Measurements from ENCODE around the gene TCF3. TPM values are rescaled to one million over a fixed set of nuclear protein-coding genes. Genes with fewer than 3 reads are reported as not detected.
"Not testable (repeated sequence)": the region's sequence is repeated elsewhere in the genome, so short reads cannot be mapped to it uniquely, and the experiment has no call there.

The TCF3 gene
- total RNA-seq, 1 experiment from 2014 or later, result 95.8 TPM

GRCh38 chr19:1649706-1650649 is 2.4 kb downstream of the TCF3 start:
- 0 out of 2 replicates have a peak overlapping the region, but pooled peaks have one; percentile 93 for H3K4me3 ChIP-seq
- no peaks in the 10 kb centered on the region for H3K27me3 ChIP-seq
- H3K9me3 ChIP-seq (replicated peaks), result no peaks in the 10 kb centered on the region
- no peak overlapping the region for H3K27ac ChIP-seq
- peaks cover 39% of the 10 kb centered on the region for H3K36me3 ChIP-seq
- H3K4me1 ChIP-seq, result peaks cover under 1% of the 10 kb centered on the region; the same call in 1 of the 2 replicates
- DNase-seq, result no peak

- no peaks in the 10 kb centered on the region for H3K27me3 ChIP-seq
- H3K4me1 ChIP-seq, result no peaks in the 10 kb centered on the region
- H3K4me3 ChIP-seq, result no peak overlapping the region
- H3K36me3 ChIP-seq, result peaks cover 45% of the 10 kb centered on the region
- DNase-seq, result no peak
- H3K9me3 ChIP-seq (replicated peaks), result no peaks in the 10 kb centered on the region
- H3K27ac ChIP-seq, result no peak overlapping the region
Measured at GRCh38 chr19:1648920-1649541, 3.4 kb downstream of the TCF3 start.

- no peak for DNase-seq
- Histone ChIP-seq H3K4me1 (no peaks in the 10 kb centered on the region), H3K36me3 (peaks cover 47% of the 10 kb centered on the region), H3K27me3 (no peaks in the 10 kb centered on the region), H3K9me3 (replicated peaks) (no peaks in the 10 kb centered on the region), H3K4me3 (no peak overlapping the region), H3K27ac (no peak overlapping the region)
Measured at GRCh38 chr19:1648459-1648849, 4.0 kb downstream of the TCF3 start.

GRCh38 chr19:1647501-1648458 is 4.6 kb downstream of the TCF3 start:
- H3K27me3 ChIP-seq, result no peaks in the 10 kb centered on the region
- no peak overlapping the region for H3K27ac ChIP-seq
- H3K9me3 ChIP-seq (replicated peaks), result no peaks in the 10 kb centered on the region
- no peak for DNase-seq
- no peak overlapping the region for H3K4me3 ChIP-seq
- H3K36me3 ChIP-seq, result peaks cover 50% of the 10 kb centered on the region
- no peaks in the 10 kb centered on the region for H3K4me1 ChIP-seq

- no peak overlapping the region for H3K4me3 ChIP-seq
- peaks cover 54% of the 10 kb centered on the region for H3K36me3 ChIP-seq
Measured at GRCh38 chr19:1646659-1647453, 5.6 kb downstream of the TCF3 start.

GRCh38 chr19:1646149-1646548 is 6.3 kb downstream of the TCF3 start:
- DNase-seq, result no peak
- Histone ChIP-seq H3K27ac (no peak overlapping the region), H3K9me3 (replicated peaks) (no peaks in the 10 kb centered on the region), H3K36me3 (peaks cover 54% of the 10 kb centered on the region), H3K27me3 (no peaks in the 10 kb centered on the region), H3K4me3 (no peak overlapping the region), H3K4me1 (no peaks in the 10 kb centered on the region)

More at GRCh38 chr19:1646659-1647453, 5.6 kb downstream of the TCF3 start:
- no peak for DNase-seq
- Histone ChIP-seq H3K27ac (no peak overlapping the region), H3K9me3 (replicated peaks) (no peaks in the 10 kb centered on the region), H3K27me3 (no peaks in the 10 kb centered on the region), H3K4me1 (no peaks in the 10 kb centered on the region)

GRCh38 chr19:1645299-1645698 is 7.1 kb downstream of the TCF3 start:
- H3K4me1 ChIP-seq, result no peaks in the 10 kb centered on the region
- H3K4me3 ChIP-seq, result no peak overlapping the region
- no peak overlapping the region for H3K27ac ChIP-seq
- peaks cover 54% of the 10 kb centered on the region for H3K36me3 ChIP-seq
- no peaks in the 10 kb centered on the region for H3K27me3 ChIP-seq
- no peaks in the 10 kb centered on the region for H3K9me3 ChIP-seq (replicated peaks)
- DNase-seq, result no peak

GRCh38 chr19:1644070-1644469 is 8.3 kb downstream of the TCF3 start:
- no peaks in the 10 kb centered on the region for H3K4me1 ChIP-seq
- H3K4me3 ChIP-seq, result no peak overlapping the region
- H3K36me3 ChIP-seq, result peaks cover 47% of the 10 kb centered on the region
- no peaks in the 10 kb centered on the region for H3K27me3 ChIP-seq
- no peaks in the 10 kb centered on the region for H3K9me3 ChIP-seq (replicated peaks)
- H3K27ac ChIP-seq, result no peak overlapping the region
- no peak for DNase-seq

GRCh38 chr19:1640893-1641448 is 11.4 kb downstream of the TCF3 start:
- not testable (repeated sequence) for H3K4me3 ChIP-seq; H3K27me3 ChIP-seq; DNase-seq; H3K4me1 ChIP-seq; H3K9me3 ChIP-seq (replicated peaks); H3K27ac ChIP-seq
- H3K36me3 ChIP-seq, result peaks cover 46% of the 10 kb centered on the region

- Histone ChIP-seq H3K9me3 (replicated peaks) (no peaks in the 10 kb centered on the region), H3K4me3 (no peak overlapping the region), H3K36me3 (peaks cover 48% of the 10 kb centered on the region), H3K27ac (no peak overlapping the region), H3K4me1 (no peaks in the 10 kb centered on the region), H3K27me3 (no peaks in the 10 kb centered on the region)
- no peak for DNase-seq
Measured at GRCh38 chr19:1636325-1637236, 15.8 kb downstream of the TCF3 start.

GRCh38 chr19:1634938-1635243 is 17.5 kb downstream of the TCF3 start:
- peaks cover 56% of the 10 kb centered on the region for H3K36me3 ChIP-seq
- H3K27ac ChIP-seq, result no peak overlapping the region
- no peak for DNase-seq
- H3K9me3 ChIP-seq (replicated peaks), result no peaks in the 10 kb centered on the region
- no peak overlapping the region for H3K4me3 ChIP-seq
- H3K4me1 ChIP-seq, result no peaks in the 10 kb centered on the region
- H3K27me3 ChIP-seq, result no peaks in the 10 kb centered on the region

- DNase-seq, result no peak
- H3K27me3 ChIP-seq, result no peaks in the 10 kb centered on the region
- no peaks in the 10 kb centered on the region for H3K9me3 ChIP-seq (replicated peaks)
- no peak overlapping the region for H3K4me3 ChIP-seq
- no peaks in the 10 kb centered on the region for H3K4me1 ChIP-seq
- H3K36me3 ChIP-seq, result peaks cover 55% of the 10 kb centered on the region
- H3K27ac ChIP-seq, result no peak overlapping the region
Measured at GRCh38 chr19:1634242-1634937, 18.0 kb downstream of the TCF3 start.
